Measurements from ENCODE around the gene GLI3.

The GLI3 gene

DNA sequence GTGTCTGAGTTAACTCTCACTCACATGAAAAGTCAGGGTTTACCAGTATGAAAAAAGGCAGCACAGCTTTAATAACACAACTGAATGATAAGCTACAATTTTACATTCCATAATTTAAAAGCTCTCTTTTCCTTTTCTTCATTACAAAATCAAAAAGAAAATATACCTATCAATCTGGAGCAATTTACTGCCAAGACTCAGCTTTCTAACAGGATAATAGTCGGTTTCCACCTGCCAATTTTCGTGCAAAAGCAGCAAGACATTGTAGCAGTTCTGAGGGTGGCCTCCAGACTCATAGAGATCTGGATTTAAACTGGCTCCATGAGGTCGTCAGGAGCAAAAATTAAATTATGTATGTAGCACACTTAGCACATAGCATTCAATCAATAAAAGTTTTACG lies 191.0 kb downstream of the GLI3 start:
- H3K4me1 ChIP-seq (ENCODE audit: control insufficient read depth, insufficient read depth, low read length) = no peaks in the 10 kb centered on the region
- no peak overlapping the region for H3K9ac ChIP-seq (ENCODE audit: low read length in 2 of 2)
- H3K27ac ChIP-seq (ENCODE audit: low read length) = no peak overlapping the region
- H3K9me3 ChIP-seq (ENCODE audit: control insufficient read depth in 2 of 2, low read length in 2 of 2) = no peaks in the 10 kb centered on the region
- H3K27me3 ChIP-seq (ENCODE audit: control insufficient read depth in 1 of 2, insufficient read depth in 2 of 2, low read length in 2 of 2) = no peaks in the 10 kb centered on the region
- H3K4me3 ChIP-seq (ENCODE audit: low read length in 2 of 2) = no peak overlapping the region
- H3K36me3 ChIP-seq (ENCODE audit: control insufficient read depth in 2 of 2, insufficient read depth in 2 of 2, low read length in 2 of 2) = peaks cover 24 to 28% of the 10 kb centered on the region in 2 donors

- Histone ChIP-seq H3K27ac (ENCODE audit: low read length) (no peak overlapping the region), H3K9ac (ENCODE audit: low read length in 2 of 2) (no peak overlapping the region), H3K4me1 (ENCODE audit: control insufficient read depth, insufficient read depth, low read length) (no peaks in the 10 kb centered on the region), H3K27me3 (ENCODE audit: control insufficient read depth in 1 of 2, insufficient read depth in 2 of 2, low read length in 2 of 2) (no peaks in the 10 kb centered on the region), H3K9me3 (ENCODE audit: control insufficient read depth in 2 of 2, low read length in 2 of 2) (no peaks in the 10 kb centered on the region), H3K4me3 (ENCODE audit: low read length in 2 of 2) (no peak overlapping the region), H3K36me3 (ENCODE audit: control insufficient read depth in 2 of 2, insufficient read depth in 2 of 2, low read length in 2 of 2) (peaks cover 21 to 32% of the 10 kb centered on the region in 2 donors)
Observed at GRCh38 chr7:42039921-42040320, 197.1 kb downstream of the GLI3 start.

DNA sequence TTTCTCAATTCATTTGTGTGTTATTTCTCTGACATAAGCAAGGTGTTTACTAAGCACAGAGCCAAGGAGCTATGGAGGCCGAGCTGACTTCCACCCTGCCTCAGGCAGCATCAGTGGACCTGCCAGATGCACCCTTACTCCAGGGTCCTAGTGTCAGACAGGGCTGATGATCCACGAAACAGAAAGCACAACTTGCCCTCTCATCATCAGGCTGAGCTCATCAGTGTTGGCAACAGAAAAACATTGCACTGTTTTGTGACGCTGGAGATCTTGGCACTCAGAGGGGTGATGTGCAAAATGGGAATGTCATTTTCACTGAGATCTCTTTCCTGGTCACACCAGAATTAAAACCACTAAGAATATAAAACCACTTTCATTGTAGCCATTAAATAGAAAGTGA lies 201.8 kb downstream of the GLI3 start:
- no peak overlapping the region for H3K4me3 ChIP-seq (ENCODE audit: low read length in 2 of 2)
- H3K27me3 ChIP-seq (ENCODE audit: control insufficient read depth in 1 of 2, insufficient read depth in 2 of 2, low read length in 2 of 2) = no peaks in the 10 kb centered on the region
- no peaks in the 10 kb centered on the region for H3K9me3 ChIP-seq (ENCODE audit: control insufficient read depth in 2 of 2, low read length in 2 of 2)
- no peaks in the 10 kb centered on the region for H3K4me1 ChIP-seq (ENCODE audit: control insufficient read depth, insufficient read depth, low read length)
- peaks cover 18 to 31% of the 10 kb centered on the region in 2 donors for H3K36me3 ChIP-seq (ENCODE audit: control insufficient read depth in 2 of 2, insufficient read depth in 2 of 2, low read length in 2 of 2)
- H3K9ac ChIP-seq (ENCODE audit: low read length in 2 of 2) = no peak overlapping the region
- no peak overlapping the region for H3K27ac ChIP-seq (ENCODE audit: low read length)

GRCh38 chr7:42033480-42033879 lies 203.5 kb downstream of the GLI3 start:
- H3K9ac ChIP-seq (ENCODE audit: low read length in 2 of 2) = no peak overlapping the region
- no peaks in the 10 kb centered on the region for H3K4me1 ChIP-seq (ENCODE audit: control insufficient read depth, insufficient read depth, low read length)
- H3K27me3 ChIP-seq (ENCODE audit: control insufficient read depth in 1 of 2, insufficient read depth in 2 of 2, low read length in 2 of 2) = no peaks in the 10 kb centered on the region
- H3K36me3 ChIP-seq (ENCODE audit: control insufficient read depth in 2 of 2, insufficient read depth in 2 of 2, low read length in 2 of 2) = peaks cover 19 to 29% of the 10 kb centered on the region in 2 donors
- no peaks in the 10 kb centered on the region for H3K9me3 ChIP-seq (ENCODE audit: control insufficient read depth in 2 of 2, low read length in 2 of 2)
- no peak overlapping the region for H3K27ac ChIP-seq (ENCODE audit: low read length)
- no peak overlapping the region for H3K4me3 ChIP-seq (ENCODE audit: low read length in 2 of 2)

- Histone ChIP-seq H3K36me3 (ENCODE audit: control insufficient read depth in 2 of 2, insufficient read depth in 2 of 2, low read length in 2 of 2) (peaks cover 13 to 22% of the 10 kb centered on the region in 2 donors), H3K4me1 (ENCODE audit: control insufficient read depth, insufficient read depth, low read length) (peaks cover 1% of the 10 kb centered on the region), H3K9ac (ENCODE audit: low read length in 2 of 2) (no peak overlapping the region), H3K9me3 (ENCODE audit: control insufficient read depth in 2 of 2, low read length in 2 of 2) (no peaks in the 10 kb centered on the region), H3K27me3 (ENCODE audit: control insufficient read depth in 1 of 2, insufficient read depth in 2 of 2, low read length in 2 of 2) (no peaks in the 10 kb centered on the region), H3K4me3 (ENCODE audit: low read length in 2 of 2) (no peak overlapping the region), H3K27ac (ENCODE audit: low read length) (no peak overlapping the region)
Observed at GRCh38 chr7:42029405-42029804, 207.6 kb downstream of the GLI3 start.

DNA sequence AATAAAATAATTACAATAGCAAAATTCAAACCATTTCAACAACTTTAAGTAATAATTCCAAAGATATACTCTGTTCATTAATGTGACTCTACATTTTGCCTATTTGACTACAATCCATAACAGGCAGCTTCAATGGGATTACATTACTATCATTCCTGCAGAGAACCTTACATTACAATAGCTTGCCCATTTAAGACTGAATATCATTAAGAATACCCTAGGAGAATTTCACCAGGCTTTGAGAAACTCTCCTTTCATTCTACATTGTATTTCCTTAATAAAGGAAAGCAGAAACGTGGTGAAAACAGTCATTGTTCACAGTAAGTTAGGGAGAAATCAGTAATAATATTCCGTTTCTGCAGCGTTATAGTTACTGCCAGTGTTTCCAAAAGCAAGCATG lies 209.5 kb downstream of the GLI3 start:
- Histone ChIP-seq H3K9me3 (ENCODE audit: control insufficient read depth in 2 of 2, low read length in 2 of 2) (no peaks in the 10 kb centered on the region), H3K4me1 (ENCODE audit: control insufficient read depth, insufficient read depth, low read length) (peaks cover 6% of the 10 kb centered on the region), H3K4me3 (ENCODE audit: low read length in 2 of 2) (no peak overlapping the region), H3K27ac (ENCODE audit: low read length) (no peak overlapping the region), H3K36me3 (ENCODE audit: control insufficient read depth in 2 of 2, insufficient read depth in 2 of 2, low read length in 2 of 2) (peaks cover 13 to 29% of the 10 kb centered on the region in 2 donors), H3K27me3 (ENCODE audit: control insufficient read depth in 1 of 2, insufficient read depth in 2 of 2, low read length in 2 of 2) (no peaks in the 10 kb centered on the region), H3K9ac (ENCODE audit: low read length in 2 of 2) (no peak overlapping the region)

- peaks cover 13 to 30% of the 10 kb centered on the region in 2 donors for H3K36me3 ChIP-seq (ENCODE audit: control insufficient read depth in 2 of 2, insufficient read depth in 2 of 2, low read length in 2 of 2)
- H3K9ac ChIP-seq (ENCODE audit: low read length in 2 of 2) = no peak overlapping the region
- H3K27ac ChIP-seq (ENCODE audit: low read length) = no peak overlapping the region
- H3K9me3 ChIP-seq (ENCODE audit: control insufficient read depth in 2 of 2, low read length in 2 of 2) = no peaks in the 10 kb centered on the region
- H3K27me3 ChIP-seq (ENCODE audit: control insufficient read depth in 1 of 2, insufficient read depth in 2 of 2, low read length in 2 of 2) = no peaks in the 10 kb centered on the region
- peaks cover 6% of the 10 kb centered on the region for H3K4me1 ChIP-seq (ENCODE audit: control insufficient read depth, insufficient read depth, low read length)
- H3K4me3 ChIP-seq (ENCODE audit: low read length in 2 of 2) = no peak overlapping the region
Observed at GRCh38 chr7:42026622-42027197, 210.3 kb downstream of the GLI3 start.

- Histone ChIP-seq H3K27me3 (ENCODE audit: control insufficient read depth in 1 of 2, insufficient read depth in 2 of 2, low read length in 2 of 2) (no peaks in the 10 kb centered on the region), H3K36me3 (ENCODE audit: control insufficient read depth in 2 of 2, insufficient read depth in 2 of 2, low read length in 2 of 2) (peaks cover 13 to 30% of the 10 kb centered on the region in 2 donors), H3K9me3 (ENCODE audit: control insufficient read depth in 2 of 2, low read length in 2 of 2) (no peaks in the 10 kb centered on the region), H3K4me3 (ENCODE audit: low read length in 2 of 2) (no peak overlapping the region), H3K27ac (ENCODE audit: low read length) (no peak overlapping the region), H3K4me1 (ENCODE audit: control insufficient read depth, insufficient read depth, low read length) (peaks cover 6% of the 10 kb centered on the region), H3K9ac (ENCODE audit: low read length in 2 of 2) (no peak overlapping the region)
Observed at GRCh38 chr7:42025635-42026375, 211.2 kb downstream of the GLI3 start.

GRCh38 chr7:42024537-42024936 lies 212.5 kb downstream of the GLI3 start:
- H3K4me1 ChIP-seq (ENCODE audit: control insufficient read depth, insufficient read depth, low read length) = peaks cover 6% of the 10 kb centered on the region
- H3K4me3 ChIP-seq (ENCODE audit: low read length in 2 of 2) = no peak overlapping the region
- H3K36me3 ChIP-seq (ENCODE audit: control insufficient read depth in 2 of 2, insufficient read depth in 2 of 2, low read length in 2 of 2) = peaks cover 13 to 26% of the 10 kb centered on the region in 2 donors
- H3K27me3 ChIP-seq (ENCODE audit: control insufficient read depth in 1 of 2, insufficient read depth in 2 of 2, low read length in 2 of 2) = no peaks in the 10 kb centered on the region
- H3K27ac ChIP-seq (ENCODE audit: low read length) = peak overlapping the region; percentile 18
- no peak overlapping the region for H3K9ac ChIP-seq (ENCODE audit: low read length in 2 of 2)
- no peaks in the 10 kb centered on the region for H3K9me3 ChIP-seq (ENCODE audit: control insufficient read depth in 2 of 2, low read length in 2 of 2)

- Histone ChIP-seq H3K9ac (ENCODE audit: low read length in 2 of 2) (no peak overlapping the region), H3K4me1 (ENCODE audit: control insufficient read depth, insufficient read depth, low read length) (peaks cover 6% of the 10 kb centered on the region), H3K27ac (ENCODE audit: low read length) (no peak overlapping the region)
Observed at GRCh38 chr7:42023262-42023661, 213.7 kb downstream of the GLI3 start.

GRCh38 chr7:42022791-42023190 lies 214.2 kb downstream of the GLI3 start:
- H3K4me1 ChIP-seq (ENCODE audit: control insufficient read depth, insufficient read depth, low read length) = peaks cover 6% of the 10 kb centered on the region
- H3K4me3 ChIP-seq (ENCODE audit: low read length in 2 of 2) = no peak overlapping the region
- H3K36me3 ChIP-seq (ENCODE audit: control insufficient read depth in 2 of 2, insufficient read depth in 2 of 2, low read length in 2 of 2) = peaks cover 13 to 26% of the 10 kb centered on the region in 2 donors
- no peaks in the 10 kb centered on the region for H3K9me3 ChIP-seq (ENCODE audit: control insufficient read depth in 2 of 2, low read length in 2 of 2)
- H3K27ac ChIP-seq (ENCODE audit: low read length) = no peak overlapping the region
- H3K27me3 ChIP-seq (ENCODE audit: control insufficient read depth in 1 of 2, insufficient read depth in 2 of 2, low read length in 2 of 2) = no peaks in the 10 kb centered on the region
- no peak overlapping the region for H3K9ac ChIP-seq (ENCODE audit: low read length in 2 of 2)

More at GRCh38 chr7:42023262-42023661, 213.7 kb downstream of the GLI3 start:
- Histone ChIP-seq H3K36me3 (ENCODE audit: control insufficient read depth in 2 of 2, insufficient read depth in 2 of 2, low read length in 2 of 2) (peaks cover 13 to 26% of the 10 kb centered on the region in 2 donors), H3K4me3 (ENCODE audit: low read length in 2 of 2) (no peak overlapping the region), H3K9me3 (ENCODE audit: control insufficient read depth in 2 of 2, low read length in 2 of 2) (no peaks in the 10 kb centered on the region), H3K27me3 (ENCODE audit: control insufficient read depth in 1 of 2, insufficient read depth in 2 of 2, low read length in 2 of 2) (no peaks in the 10 kb centered on the region)

Measured in stomach smooth muscle (tissue), 2 donors.